ENCODE results near the gene SPRR2D.

Gene SPRR2D

GRCh38 chr1:152993186-152993585 is 47.7 kb downstream of the SPRR2D start:
- TF ChIP-seq, protein P1, sequence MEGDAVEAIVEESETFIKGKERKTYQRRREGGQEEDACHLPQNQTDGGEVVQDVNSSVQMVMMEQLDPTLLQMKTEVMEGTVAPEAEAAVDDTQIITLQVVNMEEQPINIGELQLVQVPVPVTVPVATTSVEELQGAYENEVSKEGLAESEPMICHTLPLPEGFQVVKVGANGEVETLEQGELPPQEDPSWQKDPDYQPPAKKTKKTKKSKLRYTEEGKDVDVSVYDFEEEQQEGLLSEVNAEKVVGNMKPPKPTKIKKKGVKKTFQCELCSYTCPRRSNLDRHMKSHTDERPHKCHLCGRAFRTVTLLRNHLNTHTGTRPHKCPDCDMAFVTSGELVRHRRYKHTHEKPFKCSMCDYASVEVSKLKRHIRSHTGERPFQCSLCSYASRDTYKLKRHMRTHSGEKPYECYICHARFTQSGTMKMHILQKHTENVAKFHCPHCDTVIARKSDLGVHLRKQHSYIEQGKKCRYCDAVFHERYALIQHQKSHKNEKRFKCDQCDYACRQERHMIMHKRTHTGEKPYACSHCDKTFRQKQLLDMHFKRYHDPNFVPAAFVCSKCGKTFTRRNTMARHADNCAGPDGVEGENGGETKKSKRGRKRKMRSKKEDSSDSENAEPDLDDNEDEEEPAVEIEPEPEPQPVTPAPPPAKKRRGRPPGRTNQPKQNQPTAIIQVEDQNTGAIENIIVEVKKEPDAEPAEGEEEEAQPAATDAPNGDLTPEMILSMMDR (IDR thresholded peaks at IDR 0.05; ENCODE audit: insufficient read depth, missing control alignments): no peak
- no peak for DNase-seq (ENCODE audit: insufficient read length, low spot score)
- FAIRE-seq: no peak
